Activated gamma-delta T cell (primary cell): ENCODE measurements around the gene ERVK3-1.

Experiments
- DNase-seq: peaks from one replicate; lab custom pipeline; 2025; lab: John Stamatoyannopoulos, UW

ERVK3-1 gene

DNA sequence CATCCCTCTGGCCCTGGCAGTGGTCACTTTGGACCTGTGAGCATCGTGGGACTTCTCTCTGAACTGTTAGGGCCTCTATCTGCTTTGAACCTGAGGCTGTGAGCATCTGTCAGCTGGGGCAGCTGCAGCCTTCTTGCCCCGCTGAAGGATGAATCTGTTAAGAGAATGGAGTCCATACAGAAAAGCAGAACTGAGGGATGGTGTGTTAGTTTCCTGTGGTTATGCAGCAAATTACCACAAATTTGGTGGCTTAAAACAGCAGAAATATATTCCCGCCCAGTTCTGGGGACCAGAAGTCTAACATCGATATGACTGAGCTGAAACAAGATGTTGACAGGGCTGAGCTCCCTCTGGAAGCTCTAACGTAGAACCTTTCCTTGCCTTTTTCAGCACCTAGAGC is 59.0 kb downstream of the ERVK3-1 start:
- DNase-seq = no peak
